NCI-H748 treated with DMSO at 0.1 percent for 48 hours (cell line): Measurements from ENCODE around the gene UPP2.

ENCODE experiments used
- DNase-seq: peaks from one replicate; lab custom pipeline; 2025; lab: John Stamatoyannopoulos, UW

UPP2 gene

DNA sequence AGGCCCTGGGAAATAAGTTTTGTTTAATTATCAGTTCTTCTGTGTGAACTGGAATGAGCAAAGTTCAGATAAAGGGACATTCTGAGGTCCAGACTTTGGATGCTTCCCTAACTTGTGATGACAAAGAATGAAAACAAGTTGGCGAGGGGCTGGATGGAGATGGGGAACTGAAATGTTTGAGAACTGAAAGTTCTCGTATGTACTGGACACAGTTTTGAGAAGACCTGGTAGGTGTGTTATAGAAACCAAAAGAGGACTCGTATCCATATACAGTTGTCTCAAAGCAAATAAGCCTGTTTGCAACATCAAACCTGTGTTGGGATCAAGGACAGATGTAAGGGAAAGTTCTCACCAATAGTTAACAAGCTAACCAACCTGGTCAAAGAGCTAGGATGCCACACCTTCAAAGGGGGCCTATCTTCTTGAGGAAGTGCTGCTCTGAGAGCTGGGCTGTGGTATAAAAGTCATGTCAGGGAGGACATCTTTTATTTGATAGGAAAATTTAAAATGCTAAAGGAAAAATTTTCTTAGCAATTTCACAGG is at the start of gene UPP2:
Gene UPP2, plus strand, starts transcription at position 493 of the 543 bp plus-strand sequence. CDS start 188 bp downstream, outside the sequence.
- DNase-seq, result no peak

GRCh38 chr2:158052761-158053160 is 48.9 kb upstream of the UPP2 start:
- no peak for DNase-seq

DNA sequence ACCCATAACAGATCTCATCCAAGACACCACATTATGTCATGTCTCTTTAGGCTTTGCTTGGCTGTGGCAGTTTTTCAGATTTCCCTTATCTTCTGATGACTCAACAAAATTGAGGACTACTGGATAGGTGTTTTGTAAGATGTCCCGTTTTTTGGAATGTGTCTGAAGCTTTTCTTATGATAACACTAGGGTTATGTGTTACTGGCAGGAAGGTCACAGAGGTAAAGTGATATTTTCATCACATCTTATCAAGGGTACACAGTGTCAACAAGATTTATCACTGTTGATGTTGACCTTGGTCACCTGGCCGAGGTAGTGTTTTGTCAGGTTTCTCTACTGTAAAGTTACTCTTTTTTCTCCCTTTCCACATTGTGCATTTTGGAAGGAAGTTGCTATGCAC is 44.8 kb upstream of the UPP2 start:
- DNase-seq, result no peak

- no peak for DNase-seq
These were observed 41.4 kb upstream of the UPP2 start for GRCh38 chr2:158060160-158060834.

GRCh38 chr2:158060835-158061435 is 40.7 kb upstream of the UPP2 start:
- DNase-seq, result no peak

DNA sequence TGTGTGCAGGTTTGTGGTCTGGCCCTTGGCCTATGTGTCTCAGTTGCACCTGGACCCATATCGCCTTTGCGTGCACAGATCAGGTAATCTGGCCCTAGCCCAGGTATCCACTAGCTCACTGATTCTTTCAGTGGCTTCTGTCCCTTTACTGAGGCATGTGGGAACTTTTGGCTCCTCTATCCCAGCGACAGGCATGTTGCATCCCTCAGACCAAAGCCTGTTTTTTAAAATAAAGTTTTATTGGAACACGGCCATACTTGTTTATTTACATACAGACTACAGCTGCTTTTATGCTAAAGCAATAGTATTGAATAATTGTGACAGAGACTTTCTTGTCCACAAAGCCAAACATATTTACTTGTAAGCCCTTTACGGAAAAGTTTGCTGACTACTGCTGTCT is 39.9 kb upstream of the UPP2 start:
- no peak for DNase-seq

GRCh38 chr2:158066046-158066713 is 35.5 kb upstream of the UPP2 start:
- no peak for DNase-seq

GRCh38 chr2:158071018-158071417 is 30.7 kb upstream of the UPP2 start:
- DNase-seq, result no peak

DNA sequence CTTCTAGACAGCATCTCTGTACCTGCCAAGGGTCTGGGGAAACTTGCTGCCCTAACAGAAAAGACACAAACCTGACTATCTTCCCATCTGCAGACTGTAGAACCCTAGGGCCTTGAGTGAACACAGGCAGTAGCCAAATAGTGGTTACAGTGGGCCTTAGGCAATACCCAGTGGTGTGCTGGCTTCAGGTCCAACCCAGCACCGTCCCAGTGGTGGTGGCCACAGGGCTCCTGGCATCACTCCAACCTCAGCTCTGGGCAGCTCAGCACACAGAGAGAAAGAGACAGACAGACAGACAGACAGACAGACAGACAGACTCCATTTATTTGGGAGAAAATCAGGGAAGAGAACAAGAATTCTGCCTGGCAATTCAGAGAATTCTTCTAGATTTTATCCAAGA is 29.3 kb upstream of the UPP2 start:
- no peak for DNase-seq

- peak; percentile 57 for DNase-seq
These were observed 22.0 kb upstream of the UPP2 start for GRCh38 chr2:158079672-158080071.

DNA sequence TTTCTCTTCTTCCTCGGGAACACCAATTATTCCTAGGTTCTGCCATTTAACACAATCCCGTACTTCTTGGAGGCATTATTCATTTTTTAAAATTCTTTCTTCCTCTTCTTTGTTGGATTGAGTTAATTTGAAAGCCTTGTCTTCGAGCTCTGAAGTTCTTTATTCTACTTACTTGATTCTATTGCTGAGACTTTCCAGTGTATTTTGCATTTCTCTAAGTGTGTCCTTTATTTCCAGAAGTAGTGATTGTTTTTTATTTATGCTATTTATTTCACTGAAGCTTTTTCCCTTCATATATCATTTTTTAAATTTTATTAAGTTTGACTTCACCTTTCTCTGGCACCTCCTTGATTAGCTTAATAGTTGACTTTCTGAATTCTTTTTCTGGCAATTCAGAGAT is 13.6 kb upstream of the UPP2 start:
- no peak for DNase-seq

GRCh38 chr2:158089322-158089721 is 12.4 kb upstream of the UPP2 start:
- no peak for DNase-seq

- DNase-seq, result no peak
These were observed 10.0 kb upstream of the UPP2 start for GRCh38 chr2:158091647-158092046.

DNA sequence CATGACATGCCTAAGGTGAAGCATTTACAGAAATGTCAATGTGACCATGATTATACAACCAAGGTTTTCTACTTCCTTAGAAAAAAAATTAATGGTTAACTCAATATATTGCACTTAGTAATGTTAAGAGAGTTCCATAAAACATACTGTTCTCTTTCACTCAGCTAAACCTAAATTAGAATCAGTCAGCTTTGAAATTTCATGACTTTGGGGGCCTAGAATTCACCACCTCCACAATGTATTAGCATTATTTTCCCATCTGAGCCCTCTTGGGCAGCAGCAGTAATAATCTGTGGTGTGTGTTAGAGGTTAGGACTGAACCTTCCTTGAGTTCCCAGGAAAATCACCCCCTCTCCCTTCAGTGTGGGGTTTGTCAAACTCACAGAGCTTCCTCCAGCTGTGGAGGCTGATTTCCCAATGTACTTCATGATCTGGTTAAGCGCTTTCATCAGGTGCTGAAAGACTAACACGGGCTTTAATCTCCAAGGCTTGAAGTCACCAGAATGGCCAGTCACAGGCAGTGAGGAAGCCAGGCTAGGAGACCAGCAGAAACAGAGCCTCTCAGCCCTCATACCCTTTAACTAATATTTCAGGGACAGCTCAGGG is 7.1 kb upstream of the UPP2 start:
- no peak for DNase-seq

GRCh38 chr2:158095269-158095668 is 6.4 kb upstream of the UPP2 start:
- no peak for DNase-seq

- no peak for DNase-seq
These were observed 5.8 kb upstream of the UPP2 start for GRCh38 chr2:158095912-158096311.

DNA sequence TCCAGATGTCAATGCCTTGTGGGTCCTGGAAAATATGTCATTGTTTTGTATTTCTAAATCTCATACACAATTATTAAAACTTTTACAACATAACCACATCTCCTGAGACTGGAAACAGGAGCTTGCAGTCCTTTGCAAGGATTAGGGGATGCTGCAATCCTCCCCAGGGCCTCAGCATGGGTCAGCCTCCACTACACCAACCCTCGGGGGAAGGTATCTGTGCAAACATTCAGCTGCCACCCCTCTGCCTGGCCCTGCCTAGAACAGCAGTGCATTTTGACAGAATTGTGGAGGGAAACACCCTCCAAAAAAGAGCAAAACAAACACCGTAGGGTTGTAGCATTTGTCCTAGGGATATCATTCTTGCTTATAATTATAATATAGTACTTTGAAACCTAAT is 4.2 kb upstream of the UPP2 start:
- no peak for DNase-seq

DNA sequence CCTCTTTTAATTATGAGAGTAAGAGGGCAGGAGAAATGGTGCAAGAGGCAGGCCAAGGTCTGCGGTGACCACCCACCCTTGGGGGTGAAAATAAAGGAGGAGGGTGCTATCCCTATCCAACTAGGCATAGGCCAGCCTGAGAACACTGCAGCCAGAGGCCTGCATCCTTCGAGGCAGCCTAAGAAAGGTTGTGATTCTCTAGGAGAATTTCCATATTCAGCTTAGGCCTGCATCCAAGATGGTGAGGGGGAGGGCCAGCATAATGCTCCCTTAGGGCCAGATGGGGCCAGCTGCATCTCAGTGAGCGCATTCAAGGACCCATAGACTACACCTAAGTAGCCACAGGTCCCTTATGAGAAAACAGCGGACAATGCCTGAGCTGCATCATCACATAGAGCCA is 3.5 kb upstream of the UPP2 start:
- DNase-seq, result no peak

DNA sequence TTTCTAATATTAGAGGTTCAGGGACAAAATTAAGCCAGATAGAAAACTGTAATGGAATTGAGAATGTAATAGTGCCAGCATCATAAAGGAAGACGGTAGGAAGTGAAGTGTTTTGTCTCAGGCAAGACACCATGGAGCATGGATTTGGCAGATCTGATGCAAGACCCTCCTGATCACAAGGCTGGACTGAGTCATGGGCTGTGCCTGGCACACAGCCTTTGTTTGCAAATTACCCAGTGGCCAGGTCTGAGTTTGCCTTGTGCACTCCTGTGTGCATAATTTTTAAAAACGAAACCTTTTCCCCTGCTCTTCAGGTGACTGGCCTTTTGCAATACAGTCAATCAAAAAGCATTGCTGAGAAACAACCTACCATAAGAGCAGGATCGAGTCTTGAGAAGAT is 2.0 kb upstream of the UPP2 start:
- no peak for DNase-seq

DNA sequence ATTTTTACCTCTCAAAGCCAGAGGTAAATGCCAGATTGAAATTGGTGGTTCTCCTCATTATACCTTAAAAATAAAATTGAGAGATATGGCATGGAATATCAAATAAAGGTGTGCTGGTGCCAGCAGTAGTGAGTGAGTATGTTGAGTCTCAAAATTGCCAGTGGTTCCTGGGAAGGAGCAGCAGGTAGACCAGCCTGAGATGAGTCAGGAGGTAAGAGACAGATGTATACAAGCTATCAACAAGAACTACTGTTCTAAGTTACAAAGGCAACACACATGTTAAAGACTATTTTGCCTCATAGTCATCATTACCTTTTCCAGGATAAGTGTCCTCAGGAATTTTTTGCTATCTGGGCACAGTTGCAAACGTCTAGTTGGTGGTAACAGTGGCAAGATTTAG is 1.3 kb upstream of the UPP2 start:
- no peak for DNase-seq

DNA sequence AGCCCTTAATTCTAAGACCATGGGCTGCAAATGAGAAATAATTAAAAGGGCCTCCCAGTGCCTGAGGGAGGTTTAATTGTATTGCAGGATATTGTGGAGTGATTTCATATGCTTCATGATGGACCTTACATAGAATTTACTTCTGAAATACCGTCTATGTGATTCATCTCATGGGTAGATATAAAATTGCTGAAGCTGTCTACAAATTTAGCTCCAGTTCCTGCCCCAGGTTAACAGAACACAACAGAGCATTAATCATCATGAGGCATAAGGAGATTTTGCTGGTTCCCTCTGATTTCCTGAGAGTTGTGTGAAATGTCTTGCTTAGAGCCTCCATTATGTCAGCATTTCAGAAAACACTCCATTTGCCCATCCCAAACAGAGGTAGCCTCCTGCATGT is 770 bp downstream of the UPP2 start:
- no peak for DNase-seq

GRCh38 chr2:158103411-158104012 is 1.8 kb downstream of the UPP2 start:
- no peak for DNase-seq
